ENCODE data around the gene WBP1L.

Gene WBP1L

GRCh38 chr10:102720775-102721301 is 22.9 kb upstream of the WBP1L start:
- 91 to 94% methylated on average over 4 to 6 of the region's 6 CpGs for WGBS, 2 experiments
- Histone ChIP-seq H3K4me1 (ENCODE audit: control insufficient read depth, insufficient read depth, low read length) (peaks cover 8% of the 10 kb centered on the region), H3K27me3 (ENCODE audit: control insufficient read depth, insufficient read depth, low read length, poor library complexity, severe bottlenecking) (no peaks in the 10 kb centered on the region), H3K4me3 (ENCODE audit: insufficient read depth, low read depth, low read length) (no peak overlapping the region), H3K9me3 (ENCODE audit: control insufficient read depth, low read length) (no peaks in the 10 kb centered on the region), H3K27ac (ENCODE audit: insufficient read depth, low read depth, low read length, poor library complexity, severe bottlenecking) (no peak overlapping the region), H3K36me3 (ENCODE audit: control insufficient read depth, insufficient read depth, low read length) (no peaks in the 10 kb centered on the region)

- Histone ChIP-seq H3K4me3 (ENCODE audit: insufficient read depth, low read depth, low read length) (no peak overlapping the region), H3K9me3 (ENCODE audit: control insufficient read depth, low read length) (no peaks in the 10 kb centered on the region), H3K36me3 (ENCODE audit: control insufficient read depth, insufficient read depth, low read length) (peaks cover 6% of the 10 kb centered on the region), H3K27ac (ENCODE audit: insufficient read depth, low read depth, low read length, poor library complexity, severe bottlenecking) (no peak overlapping the region), H3K27me3 (ENCODE audit: control insufficient read depth, insufficient read depth, low read length, poor library complexity, severe bottlenecking) (no peaks in the 10 kb centered on the region), H3K4me1 (ENCODE audit: control insufficient read depth, insufficient read depth, low read length) (peaks cover 8% of the 10 kb centered on the region)
- 90 to 91% methylated on average over 4 of the region's 4 CpGs for WGBS, 2 experiments
These were observed 21.8 kb upstream of the WBP1L start for GRCh38 chr10:102721954-102722353.

- WGBS, 2 experiments, result 92 to 98% methylated on average over 3 to 4 of the region's 4 CpGs
These were observed 19.8 kb upstream of the WBP1L start for GRCh38 chr10:102723989-102724388.

GRCh38 chr10:102726274-102726673 is 17.5 kb upstream of the WBP1L start:
- H3K36me3 ChIP-seq (ENCODE audit: control insufficient read depth, insufficient read depth, low read length), result peaks cover 13% of the 10 kb centered on the region
- WGBS, 2 experiments, result 87 to 92% methylated on average over 3 of the region's 3 CpGs
- no peaks in the 10 kb centered on the region for H3K9me3 ChIP-seq (ENCODE audit: control insufficient read depth, low read length)

More at GRCh38 chr10:102723989-102724388, 19.8 kb upstream of the WBP1L start:
- Histone ChIP-seq H3K36me3 (ENCODE audit: control insufficient read depth, insufficient read depth, low read length) (peaks cover 6% of the 10 kb centered on the region), H3K27me3 (ENCODE audit: control insufficient read depth, insufficient read depth, low read length, poor library complexity, severe bottlenecking) (no peaks in the 10 kb centered on the region), H3K4me1 (ENCODE audit: control insufficient read depth, insufficient read depth, low read length) (no peaks in the 10 kb centered on the region), H3K27ac (ENCODE audit: insufficient read depth, low read depth, low read length, poor library complexity, severe bottlenecking) (no peak overlapping the region), H3K9me3 (ENCODE audit: control insufficient read depth, low read length) (no peaks in the 10 kb centered on the region), H3K4me3 (ENCODE audit: insufficient read depth, low read depth, low read length) (no peak overlapping the region)

GRCh38 chr10:102727037-102727818 is 16.5 kb upstream of the WBP1L start:
- Histone ChIP-seq H3K4me1 (ENCODE audit: control insufficient read depth, insufficient read depth, low read length) (no peaks in the 10 kb centered on the region), H3K4me3 (ENCODE audit: insufficient read depth, low read depth, low read length) (no peak overlapping the region), H3K27me3 (ENCODE audit: control insufficient read depth, insufficient read depth, low read length, poor library complexity, severe bottlenecking) (no peaks in the 10 kb centered on the region), H3K27ac (ENCODE audit: insufficient read depth, low read depth, low read length, poor library complexity, severe bottlenecking) (no peak overlapping the region), H3K36me3 (ENCODE audit: control insufficient read depth, insufficient read depth, low read length) (peaks cover 22% of the 10 kb centered on the region), H3K9me3 (ENCODE audit: control insufficient read depth, low read length) (no peaks in the 10 kb centered on the region)
- WGBS, 2 experiments, result 94 to 95% methylated on average over 11 to 12 of the region's 13 CpGs

More at GRCh38 chr10:102726274-102726673, 17.5 kb upstream of the WBP1L start:
- Histone ChIP-seq H3K27ac (ENCODE audit: insufficient read depth, low read depth, low read length, poor library complexity, severe bottlenecking) (no peak overlapping the region), H3K4me1 (ENCODE audit: control insufficient read depth, insufficient read depth, low read length) (no peaks in the 10 kb centered on the region), H3K27me3 (ENCODE audit: control insufficient read depth, insufficient read depth, low read length, poor library complexity, severe bottlenecking) (no peaks in the 10 kb centered on the region), H3K4me3 (ENCODE audit: insufficient read depth, low read depth, low read length) (no peak overlapping the region)

GRCh38 chr10:102729029-102730026 is 14.4 kb upstream of the WBP1L start:
- peaks cover 28% of the 10 kb centered on the region for H3K36me3 ChIP-seq (ENCODE audit: control insufficient read depth, insufficient read depth, low read length)
- no peak overlapping the region for H3K27ac ChIP-seq (ENCODE audit: insufficient read depth, low read depth, low read length, poor library complexity, severe bottlenecking)
- no peaks in the 10 kb centered on the region for H3K4me1 ChIP-seq (ENCODE audit: control insufficient read depth, insufficient read depth, low read length)
- H3K27me3 ChIP-seq (ENCODE audit: control insufficient read depth, insufficient read depth, low read length, poor library complexity, severe bottlenecking), result no peaks in the 10 kb centered on the region
- 70 to 71% methylated on average over 30 of the region's 30 CpGs for WGBS, 2 experiments
- H3K4me3 ChIP-seq (ENCODE audit: insufficient read depth, low read depth, low read length), result no peak overlapping the region
- H3K9me3 ChIP-seq (ENCODE audit: control insufficient read depth, low read length), result no peaks in the 10 kb centered on the region

GRCh38 chr10:102731222-102731800 is 12.4 kb upstream of the WBP1L start:
- H3K4me1 ChIP-seq (ENCODE audit: control insufficient read depth, insufficient read depth, low read length), result no peaks in the 10 kb centered on the region
- H3K27ac ChIP-seq (ENCODE audit: insufficient read depth, low read depth, low read length, poor library complexity, severe bottlenecking), result no peak overlapping the region
- 95 to 97% methylated on average over 5 of the region's 5 CpGs for WGBS, 2 experiments
- no peak overlapping the region for H3K4me3 ChIP-seq (ENCODE audit: insufficient read depth, low read depth, low read length)
- no peaks in the 10 kb centered on the region for H3K27me3 ChIP-seq (ENCODE audit: control insufficient read depth, insufficient read depth, low read length, poor library complexity, severe bottlenecking)
- peaks cover 28% of the 10 kb centered on the region for H3K36me3 ChIP-seq (ENCODE audit: control insufficient read depth, insufficient read depth, low read length)
- no peaks in the 10 kb centered on the region for H3K9me3 ChIP-seq (ENCODE audit: control insufficient read depth, low read length)

- Histone ChIP-seq H3K27ac (ENCODE audit: insufficient read depth, low read depth, low read length, poor library complexity, severe bottlenecking) (no peak overlapping the region), H3K36me3 (ENCODE audit: control insufficient read depth, insufficient read depth, low read length) (peaks cover 22% of the 10 kb centered on the region), H3K4me1 (ENCODE audit: control insufficient read depth, insufficient read depth, low read length) (no peaks in the 10 kb centered on the region), H3K27me3 (ENCODE audit: control insufficient read depth, insufficient read depth, low read length, poor library complexity, severe bottlenecking) (no peaks in the 10 kb centered on the region), H3K4me3 (ENCODE audit: insufficient read depth, low read depth, low read length) (no peak overlapping the region), H3K9me3 (ENCODE audit: control insufficient read depth, low read length) (no peaks in the 10 kb centered on the region)
- WGBS, 2 experiments, result 83 to 100% methylated on average over 1 of the region's 1 CpG
These were observed 11.1 kb upstream of the WBP1L start for GRCh38 chr10:102732661-102733060.

- no peaks in the 10 kb centered on the region for H3K4me1 ChIP-seq (ENCODE audit: control insufficient read depth, insufficient read depth, low read length)
- H3K27me3 ChIP-seq (ENCODE audit: control insufficient read depth, insufficient read depth, low read length, poor library complexity, severe bottlenecking), result no peaks in the 10 kb centered on the region
- no peaks in the 10 kb centered on the region for H3K9me3 ChIP-seq (ENCODE audit: control insufficient read depth, low read length)
- H3K27ac ChIP-seq (ENCODE audit: insufficient read depth, low read depth, low read length, poor library complexity, severe bottlenecking), result no peak overlapping the region
- H3K4me3 ChIP-seq (ENCODE audit: insufficient read depth, low read depth, low read length), result no peak overlapping the region
- 67% methylated on average over 9 of the region's 9 CpGs for WGBS, 2 experiments
- peaks cover 16% of the 10 kb centered on the region for H3K36me3 ChIP-seq (ENCODE audit: control insufficient read depth, insufficient read depth, low read length)
These were observed 8.6 kb upstream of the WBP1L start for GRCh38 chr10:102735065-102735562.
